SU-DHL-6 (cell line): ENCODE measurements around the gene UBXN10.
"Not testable (repeated sequence)": the region's sequence is repeated elsewhere in the genome, so short reads cannot be mapped to it uniquely, and the experiment has no call there.

Experiments
- H2AFZ ChIP-seq: fragments of 200-600 bp; sonication (generic); 2 replicates; pipeline ENCODE4 v1.6.1; 2014; ENCODE audit warnings: low read depth, mild to moderate bottlenecking, moderate library complexity, mixed read lengths, antibody characterized with exemption, low read length; ENCODE audit not compliant: severe bottlenecking
- H3F3A ChIP-seq: fragments of 200-600 bp; shearing (Covaris generic); 2 replicates; pipeline ENCODE4 v1.6.0; 2016; ENCODE audit warnings: antibody characterized with exemption, mild to moderate bottlenecking; ENCODE audit not compliant: insufficient read depth
- H3K27ac ChIP-seq: fragments of 200-600 bp; sonication (generic); 2 replicates; pipeline ENCODE4 v1.5.1; 2016; ENCODE audit warnings: low read depth, mild to moderate bottlenecking, low read length, moderate library complexity, mixed read lengths
- H3K27me3 ChIP-seq: fragments of 200-600 bp; sonication (generic), shearing (Covaris generic); 2 replicates; pipeline ENCODE4 v1.6.0; 2014; ENCODE audit warnings: mild to moderate bottlenecking, low read length
- H3K36me3 ChIP-seq: fragments of 200-600 bp; sonication (generic); 2 replicates; pipeline ENCODE4 v1.6.1; 2014; ENCODE audit warnings: mild to moderate bottlenecking, low read length, mixed read lengths
- H3K4me2 ChIP-seq: fragments of 300-600, 200-600 bp; shearing (Covaris generic), sonication (generic); 2 replicates; pipeline ENCODE4 v1.6.0; 2014; ENCODE audit warnings: low read length, low read depth, mild to moderate bottlenecking; ENCODE audit not compliant: poor library complexity, severe bottlenecking
- H3K4me3 ChIP-seq: fragments of 200-600 bp; sonication (generic); 2 replicates; pipeline ENCODE4 v1.5.1; 2014; ENCODE audit warnings: antibody characterized with exemption, low read length, mild to moderate bottlenecking, mixed read lengths; ENCODE audit not compliant: insufficient read depth, poor library complexity, severe bottlenecking
- H3K79me2 ChIP-seq: fragments of 200-600 bp; sonication (generic); 2 replicates; pipeline ENCODE4 v1.6.1; 2014; ENCODE audit warnings: mild to moderate bottlenecking, low read length, moderate library complexity; ENCODE audit not compliant: insufficient read depth
- H3K9ac ChIP-seq: fragments of 200-600 bp; sonication (generic); 2 replicates; pipeline ENCODE4 v1.7.0; 2014; ENCODE audit warnings: mild to moderate bottlenecking, low read length
- H3K9me2 ChIP-seq: fragments of 200-600 bp; sonication (generic); replicated peaks from 2 replicates; pipeline ENCODE4 v1.6.1; 2014; ENCODE audit warnings: low read length; ENCODE audit not compliant: insufficient read depth
- H3K9me3 ChIP-seq: fragments of 200-600 bp; sonication (generic); 2 replicates; pipeline ENCODE4 v1.6.1; 2014; ENCODE audit warnings: low read length, mixed read lengths; ENCODE audit not compliant: insufficient read depth
- H4K20me1 ChIP-seq: fragments of 200-600 bp; sonication (generic); 2 replicates; pipeline ENCODE4 v1.6.1; 2014; ENCODE audit warnings: low read depth, mild to moderate bottlenecking, antibody characterized with exemption, low read length, moderate library complexity, mixed read lengths
- CTCF ChIP-seq: fragments of 200-600 bp; sonication (generic); IDR thresholded peaks from one replicate; pipeline ENCODE4 v1.5.1; 2017; ENCODE audit warnings: antibody characterized with exemption, mild to moderate bottlenecking, low read length, moderate library complexity; ENCODE audit not compliant: insufficient read depth, poor library complexity, severe bottlenecking
- EZH2phosphoT487 ChIP-seq: fragments of 200-600 bp; sonication (generic), shearing (Covaris generic); conservative IDR thresholded peaks from 2 replicates; pipeline ENCODE4 v1.6.1; 2018; ENCODE audit warnings: mild to moderate bottlenecking, antibody characterized with exemption, low read length, moderate library complexity, mixed read lengths

Gene UBXN10

DNA sequence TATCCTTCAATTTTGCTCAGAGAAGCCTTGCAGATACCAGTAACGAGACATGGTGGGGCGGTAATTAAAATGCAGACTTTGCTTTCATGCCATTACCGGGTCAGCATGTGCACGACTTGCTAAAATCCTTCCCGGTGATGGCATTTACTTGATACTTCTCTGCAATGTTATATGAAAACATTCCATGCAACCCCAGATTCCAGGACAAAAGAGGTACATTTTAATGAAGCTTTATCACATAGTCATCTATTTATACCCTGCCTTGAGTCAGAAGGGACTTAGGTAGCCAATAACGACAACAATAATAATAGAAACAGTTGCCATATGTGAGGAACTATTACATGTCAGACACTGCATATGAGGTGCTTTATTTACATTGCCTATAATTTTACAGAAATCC lies 29.8 kb downstream of the UBXN10 start:
- H3K9me3 ChIP-seq = no peaks in the 10 kb centered on the region
- no peak overlapping the region for H2AFZ ChIP-seq
- TF ChIP-seq CTCF = no peak
- no peak for TF ChIP-seq EZH2phosphoT487
- no peaks in the 10 kb centered on the region for H3K36me3 ChIP-seq
- H3K4me3 ChIP-seq = no peak overlapping the region
- H3K4me2 ChIP-seq = no peak overlapping the region
- no peak overlapping the region for H3K9ac ChIP-seq
- H3K27ac ChIP-seq = no peak overlapping the region
- no peaks in the 10 kb centered on the region for H3K27me3 ChIP-seq
- no peaks in the 10 kb centered on the region for H3K79me2 ChIP-seq
- no peaks in the 10 kb centered on the region for H3F3A ChIP-seq
- H4K20me1 ChIP-seq = no peaks in the 10 kb centered on the region
- no peaks in the 10 kb centered on the region for H3K9me2 ChIP-seq

DNA sequence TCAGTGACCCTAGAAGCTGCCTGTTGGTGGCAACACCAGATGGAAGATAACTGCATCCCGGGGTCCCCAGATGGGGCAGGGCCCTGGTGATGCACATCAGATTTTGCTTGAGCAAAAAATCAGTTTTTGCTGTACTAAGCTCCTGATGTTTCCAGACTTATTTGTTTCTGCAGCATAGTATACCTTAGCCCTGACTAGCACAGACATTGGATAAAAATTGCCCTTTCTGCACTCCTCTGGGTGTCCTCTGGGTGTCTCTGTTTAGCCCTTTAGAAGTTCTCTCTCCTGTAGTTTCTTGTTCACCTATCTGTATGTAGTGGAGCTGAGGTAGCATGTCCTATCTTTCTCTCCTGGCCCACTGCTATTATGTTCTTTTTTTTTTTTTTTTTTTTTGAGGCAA lies 30.7 kb downstream of the UBXN10 start:
- Histone ChIP-seq H3K79me2 (no peaks in the 10 kb centered on the region), H4K20me1 (no peaks in the 10 kb centered on the region), H2AFZ (no peak overlapping the region), H3K4me3 (no peak overlapping the region), H3K9me3 (no peaks in the 10 kb centered on the region), H3K36me3 (no peaks in the 10 kb centered on the region), H3K9me2 (no peaks in the 10 kb centered on the region), H3K27ac (no peak overlapping the region), H3F3A (no peaks in the 10 kb centered on the region), H3K9ac (no peak overlapping the region), H3K27me3 (no peaks in the 10 kb centered on the region), H3K4me2 (no peak overlapping the region)
- TF ChIP-seq CTCF = peak; percentile 26
- TF ChIP-seq EZH2phosphoT487 = no peak

GRCh38 chr1:20219053-20219452 lies 33.2 kb downstream of the UBXN10 start:
- not testable (repeated sequence) for H3K4me3 ChIP-seq, H3K36me3 ChIP-seq, H3K9me2 ChIP-seq, H3K79me2 ChIP-seq, H3K9ac ChIP-seq, H3K9me3 ChIP-seq, H3K4me2 ChIP-seq, H3F3A ChIP-seq, H4K20me1 ChIP-seq, H2AFZ ChIP-seq, H3K27me3 ChIP-seq, H3K27ac ChIP-seq

- Histone ChIP-seq H3K4me2 (no peak overlapping the region), H3K9ac (no peak overlapping the region), H3K36me3 (no peaks in the 10 kb centered on the region), H2AFZ (no peak overlapping the region), H3F3A (no peaks in the 10 kb centered on the region), H3K27me3 (no peaks in the 10 kb centered on the region), H3K79me2 (no peaks in the 10 kb centered on the region), H3K27ac (no peak overlapping the region), H3K9me3 (no peaks in the 10 kb centered on the region), H4K20me1 (no peaks in the 10 kb centered on the region), H3K9me2 (no peaks in the 10 kb centered on the region), H3K4me3 (no peak overlapping the region)
- TF ChIP-seq EZH2phosphoT487 (no peak), CTCF (no peak)
These were observed 34.1 kb downstream of the UBXN10 start for GRCh38 chr1:20220036-20220435.
